ENCODE data around the gene GPR107.

- TF ChIP-seq POLR2AphosphoS5 (IDR thresholded peaks at IDR 0.05): no peak
- no peak for TF ChIP-seq CTCF (IDR thresholded peaks at IDR 0.05)
Observed at GRCh38 chr9:130117376-130117775, 63.7 kb downstream of the GPR107 start.

Measured in esophagus muscularis mucosa (tissue), 3 donors.